ENCODE measurements around the gene GOLGA7B. TPM values are rescaled to one million over a fixed set of nuclear protein-coding genes. Genes with fewer than 3 reads are reported as not detected.

Gene GOLGA7B
- total RNA-seq, 1 donor from 2014 or later, result 2.7 TPM

GRCh38 chr10:97863808-97864207 lies 14.2 kb downstream of the GOLGA7B start:
- Histone ChIP-seq H3K4me3 (ENCODE audit: low read depth, low read length) (no peak overlapping the region), H3K27me3 (ENCODE audit: control insufficient read depth, insufficient read depth, low read length) (no peaks in the 10 kb centered on the region), H3K36me3 (ENCODE audit: control insufficient read depth, insufficient read depth, low read length) (no peaks in the 10 kb centered on the region)
- no peak for TF ChIP-seq CTCF (IDR thresholded peaks at IDR 0.05; ENCODE audit: insufficient read depth, low read length, poor library complexity, severe bottlenecking)
- DNase-seq (ENCODE audit: low read depth), result no peak

- Histone ChIP-seq H3K4me3 (ENCODE audit: low read depth, low read length) (no peak overlapping the region), H3K36me3 (ENCODE audit: control insufficient read depth, insufficient read depth, low read length) (no peaks in the 10 kb centered on the region), H3K27me3 (ENCODE audit: control insufficient read depth, insufficient read depth, low read length) (no peaks in the 10 kb centered on the region)
- TF ChIP-seq CTCF (IDR thresholded peaks at IDR 0.05; ENCODE audit: insufficient read depth, low read length, poor library complexity, severe bottlenecking), result no peak
- no peak for DNase-seq (ENCODE audit: low read depth)
Measured at GRCh38 chr10:97865488-97865887, 15.8 kb downstream of the GOLGA7B start.

GRCh38 chr10:97866524-97867219 lies 17.0 kb downstream of the GOLGA7B start:
- TF ChIP-seq CTCF (IDR thresholded peaks at IDR 0.05; ENCODE audit: insufficient read depth, low read length, poor library complexity, severe bottlenecking), result no peak

GRCh38 chr10:97867220-97867800 lies 17.7 kb downstream of the GOLGA7B start:
- no peak for DNase-seq (ENCODE audit: low read depth)
- Histone ChIP-seq H3K4me3 (ENCODE audit: low read depth, low read length) (no peak overlapping the region), H3K27me3 (ENCODE audit: control insufficient read depth, insufficient read depth, low read length) (no peaks in the 10 kb centered on the region), H3K36me3 (ENCODE audit: control insufficient read depth, insufficient read depth, low read length) (no peaks in the 10 kb centered on the region)
- TF ChIP-seq CTCF (IDR thresholded peaks at IDR 0.05; ENCODE audit: insufficient read depth, low read length, poor library complexity, severe bottlenecking), result no peak

More at GRCh38 chr10:97866524-97867219, 17.0 kb downstream of the GOLGA7B start:
- H3K36me3 ChIP-seq (ENCODE audit: control insufficient read depth, insufficient read depth, low read length), result no peaks in the 10 kb centered on the region
- H3K4me3 ChIP-seq (ENCODE audit: low read depth, low read length), result no peak overlapping the region
- H3K27me3 ChIP-seq (ENCODE audit: control insufficient read depth, insufficient read depth, low read length), result no peaks in the 10 kb centered on the region
- DNase-seq (ENCODE audit: low read depth), result no peak

- no peak for TF ChIP-seq CTCF (IDR thresholded peaks at IDR 0.05; ENCODE audit: insufficient read depth, low read length, poor library complexity, severe bottlenecking)
- DNase-seq (ENCODE audit: low read depth), result no peak
- Histone ChIP-seq H3K4me3 (ENCODE audit: low read depth, low read length) (no peak overlapping the region), H3K27me3 (ENCODE audit: control insufficient read depth, insufficient read depth, low read length) (no peaks in the 10 kb centered on the region), H3K36me3 (ENCODE audit: control insufficient read depth, insufficient read depth, low read length) (no peaks in the 10 kb centered on the region)
Measured at GRCh38 chr10:97868134-97868685, 18.6 kb downstream of the GOLGA7B start.
